PFSK-1 (cell line): ENCODE data around the gene CTTNBP2.

Experiments used
- FOXP2 ChIP-seq: optimal IDR thresholded peaks from 2 replicates; pipeline ENCODE3; 2011; ENCODE audit warnings: borderline replicate concordance, control low read depth, inconsistent platforms; ENCODE audit not compliant: insufficient read depth; ENCODE audit errors: extremely low read length, extremely low read depth
- POLR2AphosphoS5 ChIP-seq: IDR thresholded peaks from 2 replicates; pipeline ENCODE4 v1.6.1; 2012; ENCODE audit warnings: low read depth, mild to moderate bottlenecking, control low read depth, low read length, moderate library complexity
- REST ChIP-seq, 2 experiments: IDR thresholded peaks; 2 replicates each; pipeline versions ENCODE4 v1.6.1 to v1.8.0; 2011 to 2012; ENCODE audit warnings: low read depth in 2 of 2, low read length in 2 of 2, control low read depth in 1 of 2, inconsistent platforms in 1 of 2, mild to moderate bottlenecking in 1 of 2, moderate library complexity in 1 of 2; ENCODE audit not compliant: insufficient read depth in 1 of 2
- SIN3A ChIP-seq: IDR thresholded peaks from 2 replicates; pipeline ENCODE4 v1.6.1; 2012; ENCODE audit warnings: mild to moderate bottlenecking, low read length, moderate library complexity, borderline replicate concordance; ENCODE audit not compliant: insufficient read depth
- TAF1 ChIP-seq: IDR thresholded peaks from 2 replicates; pipeline ENCODE4 v1.6.1; 2012; ENCODE audit warnings: low read length, control low read depth, borderline replicate concordance; ENCODE audit not compliant: insufficient read depth

The CTTNBP2 gene

GRCh38 chr7:117882594-117882993 is 9.4 kb upstream of the CTTNBP2 start:
- TF ChIP-seq REST (IDR thresholded peaks at IDR 0.05; ENCODE audit: insufficient read depth in 1 of 2, low read depth in 2 of 2, low read length in 2 of 2) (no peak), SIN3A (no peak), POLR2AphosphoS5 (no peak), FOXP2 (no peak), TAF1 (no peak)

- no peak for TF ChIP-seq FOXP2
- TF ChIP-seq TAF1: no peak
- no peak for TF ChIP-seq POLR2AphosphoS5
- TF ChIP-seq SIN3A: no peak
Measured at GRCh38 chr7:117876761-117877160, 3.5 kb upstream of the CTTNBP2 start.

- TF ChIP-seq POLR2AphosphoS5 (no peak), FOXP2 (no peak), REST (IDR thresholded peaks at IDR 0.05; ENCODE audit: insufficient read depth in 1 of 2, low read depth in 2 of 2, low read length in 2 of 2) (no peak), TAF1 (no peak), SIN3A (no peak)
Measured at GRCh38 chr7:117875566-117875965, 2.3 kb upstream of the CTTNBP2 start.

GRCh38 chr7:117874191-117874700 is 1.0 kb upstream of the CTTNBP2 start:
- TF ChIP-seq POLR2AphosphoS5 (no peak), REST (IDR thresholded peaks at IDR 0.05; ENCODE audit: insufficient read depth in 1 of 2, low read depth in 2 of 2, low read length in 2 of 2) (no peak), FOXP2 (no peak), SIN3A (no peak), TAF1 (no peak)

GRCh38 chr7:117872561-117873309 is 506 bp downstream of the CTTNBP2 start:
- TF ChIP-seq POLR2AphosphoS5 (no peak), TAF1 (no peak)
